ENCODE results near the gene DPP6.

DPP6 gene

GRCh38 chr7:154450451-154450850 is 398.3 kb downstream of the DPP6 start:
- no peak for DNase-seq (ENCODE audit: low read depth in 2 of 2)

- DNase-seq (ENCODE audit: low read depth in 2 of 2), result no peak
These were observed 399.6 kb downstream of the DPP6 start for GRCh38 chr7:154451480-154452457.

GRCh38 chr7:154463794-154464193 is 411.6 kb downstream of the DPP6 start:
- no peak for DNase-seq (ENCODE audit: low read depth in 2 of 2)

DNA sequence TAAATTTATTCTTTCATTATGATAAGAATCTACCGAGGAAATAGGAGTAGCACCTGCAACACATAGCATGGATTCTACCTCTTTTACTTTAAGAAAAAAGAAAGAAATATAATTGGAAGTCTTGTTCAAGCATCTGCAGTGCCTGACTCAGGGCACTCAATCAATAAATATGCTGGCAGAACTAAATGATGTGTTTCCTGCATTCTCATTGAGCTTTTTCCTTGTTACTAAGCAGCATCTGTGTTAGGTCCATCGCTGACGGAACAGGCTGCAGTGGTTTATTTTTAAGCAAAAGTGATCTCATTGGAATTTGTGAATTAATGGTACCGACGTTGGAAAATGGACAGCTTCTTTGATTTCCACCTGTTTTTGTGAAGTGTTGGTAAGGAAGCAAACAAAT is 417.5 kb downstream of the DPP6 start:
- no peak for DNase-seq (ENCODE audit: low read depth in 2 of 2)

GRCh38 chr7:154472343-154472742 is 420.1 kb downstream of the DPP6 start:
- DNase-seq (ENCODE audit: low read depth in 2 of 2), result no peak

- no peak for DNase-seq (ENCODE audit: low read depth in 2 of 2)
These were observed 421.2 kb downstream of the DPP6 start for GRCh38 chr7:154473360-154473759.

- no peak for DNase-seq (ENCODE audit: low read depth in 2 of 2)
These were observed 422.8 kb downstream of the DPP6 start for GRCh38 chr7:154474903-154475520.

DNA sequence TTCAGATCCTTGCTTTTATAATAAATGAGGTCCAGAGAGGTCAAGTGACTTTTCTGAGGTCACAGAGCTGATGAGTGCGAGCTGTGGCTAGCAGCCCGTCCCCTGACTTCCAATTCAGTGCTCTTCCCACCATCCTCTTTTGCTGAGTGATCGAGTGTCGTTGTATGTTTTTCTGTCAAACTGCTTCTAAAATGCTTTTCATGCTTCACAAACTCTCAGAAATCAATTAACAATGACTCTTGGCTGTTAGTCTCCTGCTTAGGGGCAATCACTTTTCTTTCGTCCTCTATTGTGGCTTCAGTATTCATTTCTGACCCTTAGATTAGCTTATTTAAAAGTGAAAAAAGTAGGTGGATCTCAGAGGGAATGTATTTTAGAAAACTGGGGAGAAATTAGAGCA is 423.7 kb downstream of the DPP6 start:
- no peak for DNase-seq (ENCODE audit: low read depth in 2 of 2)

- no peak for DNase-seq (ENCODE audit: low read depth in 2 of 2)
These were observed 428.6 kb downstream of the DPP6 start for GRCh38 chr7:154480817-154481216.

DNA sequence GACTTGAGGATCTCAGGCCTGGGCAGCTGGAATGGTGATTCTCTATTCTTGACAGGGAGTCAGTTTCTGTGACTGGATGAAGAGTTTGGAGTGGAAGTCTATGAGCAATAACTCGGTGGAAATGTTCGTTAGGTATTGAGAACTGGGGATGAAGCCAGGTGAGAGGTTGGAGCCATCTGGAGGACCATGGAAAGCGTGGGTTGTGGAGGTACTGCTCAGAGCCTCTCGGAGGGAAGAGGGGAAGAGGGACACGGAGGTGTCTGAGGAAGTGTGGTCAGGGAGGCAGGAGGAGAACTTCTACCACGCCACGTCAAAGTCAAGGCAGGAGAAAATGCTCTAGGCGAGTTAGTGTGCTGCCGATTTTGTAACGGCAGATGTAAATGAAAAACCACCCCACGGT is 430.7 kb downstream of the DPP6 start:
- DNase-seq (ENCODE audit: low read depth in 2 of 2), result no peak

- DNase-seq (ENCODE audit: low read depth in 2 of 2), result no peak
These were observed 432.2 kb downstream of the DPP6 start for GRCh38 chr7:154484406-154484805.

DNA sequence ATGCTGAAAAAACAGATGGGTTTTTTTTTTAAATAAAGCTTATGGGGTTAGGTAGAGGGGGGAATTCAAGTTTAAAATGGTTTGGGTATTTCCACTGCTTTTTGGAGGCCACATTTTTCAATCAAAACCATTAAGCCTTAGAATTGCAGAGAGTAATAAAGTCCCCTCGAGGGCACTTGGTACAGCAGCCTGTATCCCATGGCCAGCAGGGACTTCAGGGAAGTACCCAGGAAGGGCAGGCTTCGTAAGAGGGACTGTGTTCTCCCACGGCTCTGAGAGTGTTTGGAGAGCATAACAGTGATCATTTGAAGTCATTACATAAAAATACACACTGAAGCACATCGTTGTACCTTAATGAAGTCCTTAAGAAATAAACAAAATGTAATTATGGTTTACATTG is 432.7 kb downstream of the DPP6 start:
- no peak for DNase-seq (ENCODE audit: low read depth in 2 of 2)

GRCh38 chr7:154489897-154490296 is 437.7 kb downstream of the DPP6 start:
- no peak for DNase-seq (ENCODE audit: low read depth in 2 of 2)

- DNase-seq (ENCODE audit: low read depth in 2 of 2), result no peak
These were observed 441.4 kb downstream of the DPP6 start for GRCh38 chr7:154493594-154493993.

DNA sequence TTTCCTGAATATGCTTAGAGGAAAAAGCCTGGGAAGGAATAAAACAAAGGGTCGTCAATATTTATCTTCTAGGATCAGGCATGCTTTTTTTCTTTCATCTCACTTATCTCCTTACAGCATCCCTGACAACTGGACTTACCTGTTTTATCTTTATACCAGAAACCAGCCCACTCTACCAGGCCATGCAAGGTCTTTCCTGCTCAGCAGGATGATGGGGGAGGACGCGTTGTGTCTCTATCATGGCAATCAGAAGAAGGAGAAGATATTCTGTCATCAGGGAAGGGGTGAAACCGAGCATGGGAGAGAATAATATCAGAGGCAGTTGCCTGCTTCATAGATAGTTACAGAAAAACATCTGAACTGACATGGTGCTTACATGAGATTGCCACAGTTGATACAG is 445.6 kb downstream of the DPP6 start:
- no peak for DNase-seq (ENCODE audit: low read depth in 2 of 2)

- DNase-seq (ENCODE audit: low read depth in 2 of 2), result no peak
These were observed 451.9 kb downstream of the DPP6 start for GRCh38 chr7:154503962-154504550.

DNA sequence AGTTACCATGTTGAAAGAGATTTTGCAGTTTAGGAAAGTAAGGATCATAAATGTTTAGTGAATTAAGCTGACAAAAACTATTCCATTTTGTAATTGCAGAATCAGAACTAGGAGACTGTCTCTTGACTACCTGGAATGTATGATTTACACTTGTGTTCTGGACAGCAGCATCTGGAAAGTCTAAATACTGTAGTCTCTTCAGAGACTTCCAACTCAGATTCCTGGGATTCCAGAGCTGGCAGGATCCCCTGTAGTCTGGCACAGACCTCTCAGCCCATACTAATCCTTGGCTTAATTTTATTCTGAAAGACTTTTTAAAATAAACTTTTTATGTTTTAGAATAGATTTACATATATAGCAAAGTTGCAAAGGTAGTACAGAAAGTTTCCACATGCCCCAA is 452.7 kb downstream of the DPP6 start:
- DNase-seq (ENCODE audit: low read depth in 2 of 2), result no peak

- no peak for DNase-seq (ENCODE audit: low read depth in 2 of 2)
These were observed 453.2 kb downstream of the DPP6 start for GRCh38 chr7:154505362-154505761.

DNA sequence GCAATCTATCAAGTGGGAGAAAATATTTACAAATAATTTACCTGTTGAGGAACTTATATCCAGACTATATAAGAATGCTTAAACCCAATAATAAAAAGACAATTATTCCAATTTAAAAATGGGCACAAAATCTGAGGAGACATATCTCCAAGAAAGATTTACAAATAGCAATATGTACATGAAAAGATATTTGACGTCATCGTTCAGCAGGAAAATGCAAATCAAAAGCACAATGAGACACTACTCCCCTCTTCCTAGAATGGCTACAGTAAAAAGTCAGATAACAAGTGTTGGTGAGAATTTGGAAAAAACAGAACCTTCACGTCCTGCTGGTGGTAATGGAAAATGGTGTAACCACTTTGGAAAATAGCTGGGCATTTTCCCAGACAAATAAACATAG is 457.0 kb downstream of the DPP6 start:
- DNase-seq (ENCODE audit: low read depth in 2 of 2), result no peak

DNA sequence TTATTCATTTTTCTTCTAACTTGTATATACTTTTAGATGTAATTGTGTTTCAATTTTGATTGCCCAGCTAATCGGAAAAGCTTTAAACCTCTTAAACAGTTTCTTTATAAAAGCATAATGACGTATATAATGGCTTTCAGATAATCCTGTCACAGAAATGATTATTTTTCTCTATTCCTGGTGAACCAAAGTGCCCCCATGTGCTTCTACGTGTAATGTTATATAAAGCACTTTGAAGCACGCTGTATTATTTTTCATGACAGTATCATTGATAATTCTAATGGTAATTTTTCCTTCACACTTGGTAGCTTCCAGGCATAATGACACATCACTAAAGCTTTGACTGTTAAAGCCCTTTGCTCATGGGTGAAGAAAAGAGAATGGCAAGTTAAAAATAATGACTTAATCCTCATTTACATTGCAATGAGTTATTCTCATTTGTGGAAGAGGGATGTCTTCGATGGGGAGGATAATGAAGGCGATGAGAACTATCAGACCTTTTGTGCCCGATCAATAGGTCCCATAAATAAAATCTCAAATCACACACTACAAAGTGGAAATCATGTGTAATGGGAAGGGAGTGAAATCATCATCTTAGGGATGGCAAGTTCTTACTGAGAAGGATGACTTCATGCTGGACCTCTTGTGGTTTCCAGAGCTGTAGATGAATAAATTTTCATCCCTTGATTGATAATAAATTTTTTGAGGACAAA is 460.1 kb downstream of the DPP6 start:
- DNase-seq (ENCODE audit: low read depth in 2 of 2), result no peak

GRCh38 chr7:154517768-154518167 is 465.6 kb downstream of the DPP6 start:
- no peak for DNase-seq (ENCODE audit: low read depth in 2 of 2)

- no peak for DNase-seq (ENCODE audit: low read depth in 2 of 2)
These were observed 467.0 kb downstream of the DPP6 start for GRCh38 chr7:154519229-154519628.
